GM21737 (cell line): ENCODE data around the gene KIF2C.
"Not testable (repeated sequence)": the region's sequence is repeated elsewhere in the genome, so short reads cannot be mapped to it uniquely, and the experiment has no call there.

Experiments used
- ATAC-seq: cut with Tn5 transposase; IDR thresholded peaks from one replicate; pipeline ENCODE4 v1.9.1; 2021; ENCODE audit warnings: mild to moderate bottlenecking, moderate library complexity; ENCODE audit not compliant: unreplicated experiment

Gene KIF2C

DNA sequence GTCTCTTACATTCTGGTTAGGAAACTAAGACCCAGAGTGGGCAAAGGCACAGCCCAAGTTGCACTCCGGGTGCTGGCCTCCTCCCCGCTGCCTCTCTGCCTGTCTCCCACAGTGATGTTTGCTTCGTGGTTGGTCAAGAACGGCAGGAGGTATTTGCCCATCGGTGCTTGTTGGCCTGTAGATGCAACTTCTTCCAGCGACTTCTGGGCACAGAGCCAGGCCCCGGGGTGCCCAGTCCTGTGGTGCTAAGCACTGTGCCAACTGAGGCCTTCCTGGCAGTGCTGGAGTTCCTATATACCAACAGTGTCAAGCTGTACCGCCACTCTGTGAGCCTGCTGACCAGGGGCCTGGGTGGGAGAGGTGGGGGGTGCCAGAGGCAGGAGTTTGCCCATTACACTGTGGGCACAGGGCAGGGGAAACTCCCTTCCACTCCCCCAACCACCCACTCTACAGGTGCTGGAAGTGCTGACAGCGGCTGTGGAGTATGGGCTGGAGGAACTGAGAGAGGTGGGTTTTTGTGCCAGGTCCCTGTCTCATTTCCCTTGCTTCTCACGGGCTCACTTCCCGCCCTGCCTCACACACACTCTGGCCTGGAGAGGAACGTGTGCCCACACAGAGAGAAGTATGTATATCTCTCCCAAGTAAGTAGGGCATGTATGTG is 70.6 kb downstream of the KIF2C start:
- ATAC-seq: no peak

GRCh38 chr1:44810762-44811105 is 71.1 kb downstream of the KIF2C start:
- ATAC-seq: not testable (repeated sequence)

GRCh38 chr1:44811234-44811633 is 71.6 kb downstream of the KIF2C start:
- no peak for ATAC-seq

DNA sequence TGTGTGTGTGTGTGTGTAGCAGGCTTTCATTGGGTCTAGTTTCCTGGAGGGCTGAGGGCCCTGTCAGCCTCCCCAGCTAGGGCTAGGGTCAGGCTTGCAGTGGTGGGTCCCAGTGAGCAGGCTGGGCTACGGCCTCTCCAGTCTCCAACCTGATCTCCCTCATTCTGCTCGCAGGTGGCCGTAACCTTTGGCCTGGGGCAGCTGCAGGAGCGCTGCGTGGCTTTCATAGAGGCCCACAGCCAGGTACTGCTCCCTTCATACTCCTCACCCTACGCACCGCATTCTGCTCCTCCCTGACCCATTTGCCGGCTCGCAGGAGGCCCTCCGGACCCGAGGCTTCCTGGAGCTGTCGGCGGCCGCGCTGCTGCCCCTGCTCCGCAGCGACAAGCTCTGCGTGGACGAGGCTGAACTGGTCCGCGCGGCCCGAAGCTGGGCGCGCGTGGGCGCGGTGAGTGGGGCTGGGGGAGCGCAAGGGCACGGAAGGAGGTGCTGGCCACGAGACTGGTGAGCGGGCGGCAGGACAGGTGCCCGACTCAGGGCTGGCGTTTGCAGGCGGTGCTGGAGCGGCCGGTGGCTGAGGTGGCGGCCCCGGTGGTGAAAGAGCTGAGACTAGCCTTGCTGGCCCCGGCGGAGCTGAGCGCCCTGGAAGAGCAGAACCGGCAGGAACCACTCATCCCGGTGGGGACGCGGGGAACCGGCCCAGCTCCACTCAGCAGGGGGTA is 73.3 kb downstream of the KIF2C start:
- ATAC-seq: no peak

GRCh38 chr1:44815926-44816325 is 76.3 kb downstream of the KIF2C start:
- ATAC-seq: not testable (repeated sequence)

GRCh38 chr1:44817307-44817706 is 77.7 kb downstream of the KIF2C start:
- ATAC-seq: no peak
